Vagina (tissue), 2 donors: Measurements from ENCODE around the gene RAD51C. TPM values are rescaled to one million over a fixed set of nuclear protein-coding genes. Genes with fewer than 3 reads are reported as not detected.
"Not testable (repeated sequence)": the region's sequence is repeated elsewhere in the genome, so short reads cannot be mapped to it uniquely, and the experiment has no call there.

Source experiments
- DNase-seq, 2 donors: peaks; one replicate each; pipeline ENCODE4 v3.0.0-alpha.2; 2017; ENCODE audit errors: extremely low spot score in 2 of 2
- H3K27ac ChIP-seq: fragments of 200-600 bp; sonication (generic); one replicate; pipeline ENCODE4 v1.5.1; 2019
- H3K27me3 ChIP-seq: fragments of 200-600 bp; sonication (generic); one replicate; pipeline ENCODE4 v1.5.1; 2019
- H3K36me3 ChIP-seq, 2 donors: fragments of 200-600 bp; sonication (generic); one replicate each; pipeline ENCODE4 v1.5.1; 2017 to 2019
- H3K4me1 ChIP-seq: fragments of 200-600 bp; sonication (generic); one replicate; pipeline ENCODE4 v1.5.1; 2019
- H3K4me3 ChIP-seq, 2 donors: fragments of 200-600 bp; sonication (generic); 1 replicate in 1 of 2; 2 replicates in 1 of 2; pipeline ENCODE4 v1.5.1; 2016 to 2019
- H3K9me3 ChIP-seq: fragments of 200-600 bp; sonication (generic); one replicate; pipeline ENCODE4 v1.5.1; 2019
- CTCF ChIP-seq, 3 experiments: fragments of 450-650 bp in 2 of 3; fragments of 200-600 bp in 1 of 3; sonication (generic) in 1 of 3; IDR thresholded peaks; one replicate each; pipeline ENCODE4 v1.5.1; 2017 to 2019; ENCODE audit warnings: antibody characterized with exemption in 3 of 3, mild to moderate bottlenecking in 2 of 3, moderate library complexity in 2 of 3
- POLR2A ChIP-seq, 2 donors: fragments of 450-650 bp; IDR thresholded peaks; one replicate each; pipeline ENCODE4 v1.6.1; 2017; ENCODE audit warnings: antibody characterized with exemption in 2 of 2, mild to moderate bottlenecking in 2 of 2, moderate library complexity in 2 of 2
- POLR2AphosphoS5 ChIP-seq, 2 donors: sonication (generic); formaldehyde crosslinking; IDR thresholded peaks; one replicate each; pipeline ENCODE4 v1.9.0; 2017; ENCODE audit warnings: antibody characterized with exemption in 2 of 2, mild to moderate bottlenecking in 2 of 2, low read depth in 1 of 2; ENCODE audit not compliant: insufficient read depth in 1 of 2
- intact Hi-C: fragments of 100-400 bp; cut with DNase I; formaldehyde crosslinking; loops from one replicate; pipeline ENCODE4 v1.15.1; 2023
- total RNA-seq: library from RNA; depleted of rRNA; stranded (reverse); fragments of >200 nt; gene quantifications from one replicate; pipeline ENCODE4 v1.2.3, GENCODE V29; 2016

The RAD51C gene
- total RNA-seq, 1 donor from 2014 or later: 8.3 TPM

- no peaks in the 10 kb centered on the region for H3K27me3 ChIP-seq
- H3K4me3 ChIP-seq: no peak overlapping the region
- TF ChIP-seq POLR2A (IDR thresholded peaks at IDR 0.05): no peak
- no peak for TF ChIP-seq CTCF (IDR thresholded peaks at IDR 0.05)
- TF ChIP-seq POLR2AphosphoS5 (IDR thresholded peaks at IDR 0.05; ENCODE audit: insufficient read depth in 1 of 2, low read depth in 1 of 2): no peak
- DNase-seq: no peak
- H3K36me3 ChIP-seq: no peaks in the 10 kb centered on the region
- H3K27ac ChIP-seq: no peak overlapping the region
- intact Hi-C loops: loop anchor here (10.0 kb wide), 1 partner anchor 145 kb away; no protein-coding TSS in a partner anchor
- no peaks in the 10 kb centered on the region for H3K4me1 ChIP-seq
- H3K9me3 ChIP-seq: no peaks in the 10 kb centered on the region
Observed at GRCh38 chr17:58679263-58680037, 13.0 kb upstream of the RAD51C start.

DNA sequence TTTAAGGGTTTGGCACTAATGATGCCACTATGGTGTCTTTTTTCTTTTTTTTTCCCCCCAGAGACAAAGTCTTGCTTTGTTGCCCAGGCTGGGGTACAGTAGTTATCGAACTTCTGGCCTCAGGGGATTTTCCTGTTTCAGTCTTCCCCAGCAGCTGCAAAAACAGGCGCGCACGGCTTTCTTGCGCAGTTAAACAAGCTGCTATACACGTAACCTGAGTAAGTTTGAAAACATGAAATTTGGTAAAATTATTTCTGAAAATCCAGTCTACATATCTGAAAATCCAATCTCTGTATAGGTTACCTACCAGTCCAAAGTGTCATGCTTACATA is 12.4 kb upstream of the RAD51C start:
- H3K9me3 ChIP-seq: no peaks in the 10 kb centered on the region
- H3K27ac ChIP-seq: no peak overlapping the region
- H3K4me3 ChIP-seq: no peak overlapping the region
- no peaks in the 10 kb centered on the region for H3K27me3 ChIP-seq
- TF ChIP-seq CTCF (IDR thresholded peaks at IDR 0.05): no peak
- no peak for TF ChIP-seq POLR2AphosphoS5 (IDR thresholded peaks at IDR 0.05; ENCODE audit: insufficient read depth in 1 of 2, low read depth in 1 of 2)
- TF ChIP-seq POLR2A (IDR thresholded peaks at IDR 0.05): no peak
- no peaks in the 10 kb centered on the region for H3K4me1 ChIP-seq
- DNase-seq: no peak
- intact Hi-C loops: loop anchor here (10.0 kb wide), 1 partner anchor 145 kb away; no protein-coding TSS in a partner anchor
- H3K36me3 ChIP-seq: no peaks in the 10 kb centered on the region

- Histone ChIP-seq H3K27ac (no peak overlapping the region), H3K27me3 (no peaks in the 10 kb centered on the region), H3K36me3 (no peaks in the 10 kb centered on the region), H3K4me1 (no peaks in the 10 kb centered on the region), H3K9me3 (no peaks in the 10 kb centered on the region), H3K4me3 (no peak overlapping the region)
- intact Hi-C loops: loop anchor here (10.0 kb wide), 1 partner anchor 149 kb away; no protein-coding TSS in a partner anchor
- no peak for TF ChIP-seq CTCF (IDR thresholded peaks at IDR 0.05)
- TF ChIP-seq POLR2AphosphoS5 (IDR thresholded peaks at IDR 0.05; ENCODE audit: insufficient read depth in 1 of 2, low read depth in 1 of 2): no peak
- no peak for TF ChIP-seq POLR2A (IDR thresholded peaks at IDR 0.05)
- DNase-seq: no peak
Observed at GRCh38 chr17:58684003-58684402, 8.4 kb upstream of the RAD51C start.

- H3K4me3 ChIP-seq, H3K4me1 ChIP-seq, DNase-seq, H3K27me3 ChIP-seq, H3K36me3 ChIP-seq, H3K9me3 ChIP-seq, H3K27ac ChIP-seq: not testable (repeated sequence)
- intact Hi-C loops: loop anchor here (10.0 kb wide), 1 partner anchor 150 kb away; no protein-coding TSS in a partner anchor
Observed at GRCh38 chr17:58684462-58684861, 7.9 kb upstream of the RAD51C start.

DNA sequence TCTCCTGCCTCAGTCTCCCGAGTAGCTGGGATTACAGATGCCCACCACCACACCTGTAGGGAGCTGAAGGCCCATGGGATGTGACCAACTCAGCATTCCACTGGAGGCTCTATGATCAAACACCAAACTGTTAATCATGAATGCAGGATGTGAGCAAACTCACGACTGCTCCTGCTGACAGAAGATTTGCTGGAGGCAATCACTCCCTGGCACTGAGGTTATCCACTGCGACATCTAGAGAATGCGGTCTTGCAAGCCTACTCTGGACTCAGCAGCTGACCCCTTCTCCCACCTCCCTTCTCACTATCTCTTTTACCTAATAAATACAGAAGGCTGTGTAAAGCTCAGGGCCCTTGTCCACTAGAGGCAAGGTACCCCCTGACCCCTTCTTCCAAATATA is 5.4 kb upstream of the RAD51C start:
- intact Hi-C loops: loop anchor here (10.0 kb wide), 1 partner anchor 152 kb away; no protein-coding TSS in a partner anchor
- H3K9me3 ChIP-seq: no peaks in the 10 kb centered on the region
- no peaks in the 10 kb centered on the region for H3K36me3 ChIP-seq
- DNase-seq: no peak
- peaks cover 2% of the 10 kb centered on the region for H3K4me1 ChIP-seq
- no peaks in the 10 kb centered on the region for H3K27me3 ChIP-seq
- H3K27ac ChIP-seq: no peak overlapping the region
- H3K4me3 ChIP-seq: no peak overlapping the region
- TF ChIP-seq CTCF (IDR thresholded peaks at IDR 0.05): no peak
- no peak for TF ChIP-seq POLR2AphosphoS5 (IDR thresholded peaks at IDR 0.05; ENCODE audit: insufficient read depth in 1 of 2, low read depth in 1 of 2)
- no peak for TF ChIP-seq POLR2A (IDR thresholded peaks at IDR 0.05)
